DOHH2 (cell line): Measurements from ENCODE around the gene TKT.

ENCODE experiments used
- H3F3A ChIP-seq: fragments of 200-600 bp; sonication (generic), shearing (Covaris generic); 2 replicates; pipeline ENCODE4 v1.6.0; 2016; ENCODE audit warnings: antibody characterized with exemption, mild to moderate bottlenecking; ENCODE audit not compliant: control insufficient read depth, insufficient read depth
- H3K27ac ChIP-seq: fragments of 200-600 bp; sonication (generic); 2 replicates; pipeline ENCODE4 v1.5.1; 2014; ENCODE audit warnings: low read depth, mild to moderate bottlenecking, low read length, moderate library complexity
- H3K27me3 ChIP-seq: fragments of 200-600 bp; sonication (generic); 2 replicates; pipeline ENCODE4 v1.6.1; 2014; ENCODE audit warnings: mild to moderate bottlenecking, low read length, mixed read lengths; ENCODE audit not compliant: control insufficient read depth
- H3K36me3 ChIP-seq: fragments of 200-600 bp; sonication (generic); 2 replicates; pipeline ENCODE4 v1.6.1; 2014; ENCODE audit warnings: mild to moderate bottlenecking, low read length, moderate library complexity, mixed read lengths; ENCODE audit not compliant: control insufficient read depth
- H3K4me1 ChIP-seq: fragments of 200-600 bp; sonication (generic); 2 replicates; pipeline ENCODE4 v1.6.1; 2014; ENCODE audit warnings: mild to moderate bottlenecking, low read length, mixed read lengths; ENCODE audit not compliant: control insufficient read depth
- H3K4me2 ChIP-seq: fragments of 200-600 bp; sonication (generic); 2 replicates; pipeline ENCODE4 v1.6.0; 2014; ENCODE audit warnings: mild to moderate bottlenecking, low read length, moderate library complexity
- H3K4me3 ChIP-seq: fragments of 200-600 bp; sonication (generic); 2 replicates; pipeline ENCODE4 v1.5.1; 2014; ENCODE audit warnings: mild to moderate bottlenecking, low read length, mixed read lengths
- H3K79me2 ChIP-seq: fragments of 200-600 bp; sonication (generic); 2 replicates; pipeline ENCODE4 v1.6.1; 2014; ENCODE audit warnings: mild to moderate bottlenecking, low read length, mixed read lengths; ENCODE audit not compliant: control insufficient read depth
- H3K9me2 ChIP-seq: fragments of 200-600 bp; sonication (generic); replicated peaks from 2 replicates; pipeline ENCODE4 v1.6.1; 2014; ENCODE audit warnings: mild to moderate bottlenecking, low read length, mixed read lengths; ENCODE audit not compliant: control insufficient read depth
- H3K9me3 ChIP-seq: fragments of 200-600 bp; sonication (generic); 2 replicates; pipeline ENCODE4 v1.6.1; 2014; ENCODE audit warnings: antibody characterized with exemption, low read length, mixed read lengths; ENCODE audit not compliant: control insufficient read depth, insufficient read depth
- H4K20me1 ChIP-seq: fragments of 200-600 bp; sonication (generic); 2 replicates; pipeline ENCODE4 v1.6.0; 2014; ENCODE audit warnings: low read depth, mild to moderate bottlenecking, antibody characterized with exemption, low read length, moderate library complexity; ENCODE audit not compliant: control insufficient read depth, insufficient read depth
- CTCF ChIP-seq: fragments of 200-600 bp; sonication (generic); IDR thresholded peaks from one replicate; pipeline ENCODE4 v1.5.1; 2014; ENCODE audit warnings: antibody characterized with exemption, mild to moderate bottlenecking, low read depth, low read length; ENCODE audit not compliant: poor library complexity, severe bottlenecking
- EZH2phosphoT487 ChIP-seq: fragments of 200-600 bp; sonication (generic); IDR thresholded peaks from 2 replicates; pipeline ENCODE4 v1.6.1; 2017; ENCODE audit warnings: borderline replicate concordance, mild to moderate bottlenecking, antibody characterized with exemption, low read length, moderate library complexity, mixed read lengths

TKT gene

GRCh38 chr3:53278667-53279066 is 22.8 kb upstream of the TKT start:
- Histone ChIP-seq H3K4me1 (peaks cover 5% of the 10 kb centered on the region), H4K20me1 (no peaks in the 10 kb centered on the region), H3K27ac (no peak overlapping the region), H3K9me2 (no peaks in the 10 kb centered on the region), H3K27me3 (no peaks in the 10 kb centered on the region), H3K4me3 (no peak overlapping the region), H3K9me3 (no peaks in the 10 kb centered on the region), H3F3A (no peaks in the 10 kb centered on the region), H3K36me3 (peaks cover 4% of the 10 kb centered on the region; the same call in 1 of the 2 replicates), H3K79me2 (no peaks in the 10 kb centered on the region), H3K4me2 (no peak overlapping the region)
- no peak for TF ChIP-seq EZH2phosphoT487
- TF ChIP-seq CTCF, result no peak

- no peaks in the 10 kb centered on the region for H3K9me2 ChIP-seq
- H4K20me1 ChIP-seq, result no peaks in the 10 kb centered on the region
- no peaks in the 10 kb centered on the region for H3K79me2 ChIP-seq
- no peaks in the 10 kb centered on the region for H3F3A ChIP-seq
- no peak overlapping the region for H3K4me2 ChIP-seq
- no peak overlapping the region for H3K4me3 ChIP-seq
- H3K9me3 ChIP-seq, result no peaks in the 10 kb centered on the region
- TF ChIP-seq EZH2phosphoT487 (no peak), CTCF (no peak)
- peaks cover 11% of the 10 kb centered on the region for H3K4me1 ChIP-seq
- H3K27me3 ChIP-seq, result no peaks in the 10 kb centered on the region
- H3K36me3 ChIP-seq, result no peaks in the 10 kb centered on the region
- no peak overlapping the region for H3K27ac ChIP-seq
Measured at GRCh38 chr3:53274938-53275605, 19.2 kb upstream of the TKT start.

- Histone ChIP-seq H3K4me1 (peaks cover 14% of the 10 kb centered on the region), H3F3A (no peaks in the 10 kb centered on the region), H3K79me2 (no peaks in the 10 kb centered on the region), H3K9me2 (no peaks in the 10 kb centered on the region), H3K4me2 (no peak overlapping the region), H3K27me3 (no peaks in the 10 kb centered on the region), H3K27ac (no peak overlapping the region), H4K20me1 (no peaks in the 10 kb centered on the region), H3K9me3 (no peaks in the 10 kb centered on the region), H3K4me3 (no peak overlapping the region), H3K36me3 (no peaks in the 10 kb centered on the region)
- TF ChIP-seq CTCF (no peak), EZH2phosphoT487 (no peak)
Measured at GRCh38 chr3:53273146-53273670, 17.4 kb upstream of the TKT start.
